ENCODE results near the gene FGF2.
"Not testable (repeated sequence)": the region's sequence is repeated elsewhere in the genome, so short reads cannot be mapped to it uniquely, and the experiment has no call there.

Gene FGF2

DNA sequence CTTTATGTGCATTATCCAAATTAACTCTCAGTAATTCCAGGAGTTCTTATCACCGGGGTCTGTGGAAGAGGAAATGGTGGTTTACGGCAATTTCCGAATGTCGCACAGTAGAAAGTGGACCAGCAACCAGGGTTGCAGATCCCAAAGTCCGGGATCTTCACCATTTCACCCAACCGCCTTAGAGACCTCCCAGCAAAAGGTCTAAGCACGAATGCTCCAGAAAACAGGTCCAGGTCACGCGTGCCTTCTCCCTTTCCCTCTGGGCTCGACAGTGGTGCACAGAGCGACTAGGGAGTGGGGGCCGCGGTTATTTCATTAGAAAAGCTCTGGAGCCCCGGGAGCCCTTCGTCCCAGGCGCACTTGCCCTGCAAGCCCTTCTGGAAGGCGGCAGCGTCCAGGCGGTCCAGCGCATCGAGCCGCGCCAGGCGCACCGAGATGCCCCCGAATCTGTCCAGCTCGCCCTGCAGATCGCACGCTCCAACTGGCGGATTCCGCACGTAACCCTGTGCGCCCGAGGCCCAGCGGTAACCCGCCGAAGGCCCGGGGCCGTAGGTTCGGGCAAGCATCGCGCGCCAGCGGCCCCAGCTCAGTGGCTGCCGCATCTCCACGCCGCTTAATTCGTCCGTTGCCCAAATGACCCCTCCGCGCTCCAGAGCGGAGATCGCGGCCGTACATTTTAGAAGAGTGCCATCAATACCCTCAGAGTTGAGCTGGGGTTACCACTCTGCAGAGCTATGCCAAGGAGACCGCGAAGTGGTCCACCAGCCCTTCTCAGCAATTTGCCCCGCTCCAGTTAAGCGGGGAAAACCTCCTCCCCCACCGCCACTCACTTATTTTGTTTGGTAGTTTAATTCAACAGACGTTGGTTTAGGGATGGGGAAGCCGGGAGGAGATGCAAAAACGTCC, 95.6 kb downstream of the FGF2 start, which contains the start of gene NUDT6:
Gene NUDT6 (minus strand): TSS at position 627 of the 906 bp plus-strand sequence. CDS start 25 bp downstream, at position 602.
- H3K4me3 ChIP-seq (ENCODE audit: low read depth, low read length), result peak within 1 kb of the TSS; percentile 64
- TF ChIP-seq, protein P1, sequence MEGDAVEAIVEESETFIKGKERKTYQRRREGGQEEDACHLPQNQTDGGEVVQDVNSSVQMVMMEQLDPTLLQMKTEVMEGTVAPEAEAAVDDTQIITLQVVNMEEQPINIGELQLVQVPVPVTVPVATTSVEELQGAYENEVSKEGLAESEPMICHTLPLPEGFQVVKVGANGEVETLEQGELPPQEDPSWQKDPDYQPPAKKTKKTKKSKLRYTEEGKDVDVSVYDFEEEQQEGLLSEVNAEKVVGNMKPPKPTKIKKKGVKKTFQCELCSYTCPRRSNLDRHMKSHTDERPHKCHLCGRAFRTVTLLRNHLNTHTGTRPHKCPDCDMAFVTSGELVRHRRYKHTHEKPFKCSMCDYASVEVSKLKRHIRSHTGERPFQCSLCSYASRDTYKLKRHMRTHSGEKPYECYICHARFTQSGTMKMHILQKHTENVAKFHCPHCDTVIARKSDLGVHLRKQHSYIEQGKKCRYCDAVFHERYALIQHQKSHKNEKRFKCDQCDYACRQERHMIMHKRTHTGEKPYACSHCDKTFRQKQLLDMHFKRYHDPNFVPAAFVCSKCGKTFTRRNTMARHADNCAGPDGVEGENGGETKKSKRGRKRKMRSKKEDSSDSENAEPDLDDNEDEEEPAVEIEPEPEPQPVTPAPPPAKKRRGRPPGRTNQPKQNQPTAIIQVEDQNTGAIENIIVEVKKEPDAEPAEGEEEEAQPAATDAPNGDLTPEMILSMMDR (IDR thresholded peaks at IDR 0.05; ENCODE audit: borderline replicate concordance, insufficient read depth, low read depth, low read length), result no peak

GRCh38 chr4:122922877-122923511, 96.4 kb downstream of the FGF2 start:
- TF ChIP-seq, protein P1 (IDR thresholded peaks at IDR 0.05; ENCODE audit: borderline replicate concordance, insufficient read depth, low read depth, low read length), result no peak
- peak overlapping the region; percentile 64 for H3K4me3 ChIP-seq (ENCODE audit: low read depth, low read length)

DNA sequence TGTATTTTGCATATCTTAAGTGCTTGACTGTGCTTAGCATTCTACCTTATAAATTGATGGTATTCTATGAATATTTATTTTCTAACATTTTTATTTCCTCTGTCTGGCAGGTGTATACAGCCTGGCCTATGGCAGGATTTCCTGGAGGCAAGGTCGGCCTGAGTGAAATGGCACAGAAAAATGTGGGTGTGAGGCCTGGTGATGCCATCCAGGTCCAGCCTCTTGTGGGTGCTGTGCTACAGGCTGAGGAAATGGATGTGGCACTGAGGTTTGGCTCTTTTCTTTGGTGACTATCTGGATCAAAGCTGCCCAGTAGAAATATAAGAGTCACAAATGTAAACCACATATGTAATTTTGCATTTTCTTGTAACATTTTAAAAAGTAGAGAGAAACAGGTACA, 102.3 kb downstream of the FGF2 start:
- no peak overlapping the region for H3K4me3 ChIP-seq (ENCODE audit: low read depth, low read length)
- TF ChIP-seq, protein P1 (IDR thresholded peaks at IDR 0.05; ENCODE audit: borderline replicate concordance, insufficient read depth, low read depth, low read length), result no peak

DNA sequence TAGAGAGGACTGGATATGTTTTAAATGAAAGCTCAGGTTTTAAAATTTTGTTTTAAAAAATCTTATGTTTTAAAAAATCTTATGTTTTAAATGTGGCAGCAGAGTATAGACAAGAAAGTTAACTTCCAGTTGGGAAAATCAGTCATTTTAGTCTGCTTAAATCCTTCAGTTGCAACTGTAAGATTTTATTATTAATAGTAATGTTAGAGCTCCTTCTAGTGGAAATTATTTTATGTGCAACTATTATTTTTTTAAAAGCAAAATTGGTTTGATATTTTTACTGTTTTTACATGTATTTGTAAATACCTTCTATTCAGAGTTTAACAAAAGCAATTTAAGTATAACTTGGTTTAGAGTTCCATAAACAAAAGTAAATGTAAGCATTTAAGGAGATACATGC, 104.2 kb downstream of the FGF2 start:
- TF ChIP-seq, protein P1 (IDR thresholded peaks at IDR 0.05; ENCODE audit: borderline replicate concordance, insufficient read depth, low read depth, low read length), result no peak
- no peak overlapping the region for H3K4me3 ChIP-seq (ENCODE audit: low read depth, low read length)

DNA sequence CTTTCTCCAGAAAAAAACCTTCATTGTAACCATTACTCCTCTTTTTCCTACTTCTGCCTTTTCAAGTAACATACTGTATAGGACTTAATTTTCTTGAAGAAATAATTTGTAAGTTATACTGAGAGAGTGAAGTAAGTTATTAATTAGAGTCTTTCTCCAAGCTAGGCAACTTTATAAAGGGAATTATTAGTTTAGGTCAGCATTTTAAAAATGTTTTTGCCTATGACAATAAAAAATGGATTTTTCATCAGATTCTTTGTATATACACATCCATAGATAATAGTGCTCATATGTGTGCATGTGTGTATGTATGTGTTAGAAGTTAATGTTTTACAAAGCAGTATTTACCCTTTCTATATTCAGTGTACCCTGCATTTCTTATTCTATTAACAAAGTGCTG, 106.1 kb downstream of the FGF2 start:
- TF ChIP-seq, protein P1 (IDR thresholded peaks at IDR 0.05; ENCODE audit: borderline replicate concordance, insufficient read depth, low read depth, low read length), result no peak
- H3K4me3 ChIP-seq (ENCODE audit: low read depth, low read length), result no peak overlapping the region

- not testable (repeated sequence) for H3K4me3 ChIP-seq (ENCODE audit: low read depth, low read length)
Observed at GRCh38 chr4:122945136-122945535, 118.5 kb downstream of the FGF2 start.

DNA sequence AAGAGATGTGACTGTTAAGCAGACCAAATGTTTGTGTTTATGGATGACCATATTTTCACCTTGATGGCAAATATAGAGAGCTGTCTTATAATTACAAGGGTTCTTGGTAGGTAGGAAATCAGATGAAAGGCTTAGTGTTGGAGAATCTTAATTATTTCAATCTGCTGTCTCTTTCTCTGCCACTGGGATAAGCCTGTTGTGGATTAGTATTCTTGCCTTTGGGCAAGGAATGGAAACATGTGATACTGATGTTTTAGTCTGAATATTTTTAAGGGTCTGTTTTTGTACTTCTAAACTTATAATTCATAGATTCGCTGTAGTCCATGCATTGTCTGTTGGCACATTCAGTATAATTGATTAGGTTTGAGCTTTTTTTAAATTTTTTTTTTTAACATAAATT, 119.5 kb downstream of the FGF2 start:
- H3K4me3 ChIP-seq (ENCODE audit: low read depth, low read length), result no peak overlapping the region
- TF ChIP-seq, protein P1 (IDR thresholded peaks at IDR 0.05; ENCODE audit: borderline replicate concordance, insufficient read depth, low read depth, low read length), result no peak
